ENCODE data around the gene KATNBL1.

Gene KATNBL1

DNA sequence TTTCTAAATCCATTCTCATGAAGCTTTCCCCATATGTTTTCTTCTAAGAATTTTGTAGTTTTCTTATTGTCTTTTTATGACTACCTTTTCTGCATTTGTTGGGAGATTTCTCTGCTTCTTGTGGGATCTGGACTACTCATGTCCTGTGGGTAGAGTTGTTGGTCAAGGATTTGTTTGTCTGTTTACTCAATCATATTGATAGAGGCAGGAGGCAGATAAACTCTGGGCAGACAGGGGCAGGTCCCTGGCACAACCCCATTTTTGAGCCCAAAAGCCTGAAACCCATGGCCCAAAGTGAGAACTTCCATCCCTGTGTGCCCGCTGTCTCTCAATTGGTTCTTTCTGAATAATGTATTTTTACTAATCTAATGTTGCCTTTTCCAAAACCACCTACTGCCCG is 95.7 kb downstream of the KATNBL1 start:
- DNase-seq = no peak

GRCh38 chr15:34111488-34111887 is 98.4 kb downstream of the KATNBL1 start:
- DNase-seq = no peak

DNA sequence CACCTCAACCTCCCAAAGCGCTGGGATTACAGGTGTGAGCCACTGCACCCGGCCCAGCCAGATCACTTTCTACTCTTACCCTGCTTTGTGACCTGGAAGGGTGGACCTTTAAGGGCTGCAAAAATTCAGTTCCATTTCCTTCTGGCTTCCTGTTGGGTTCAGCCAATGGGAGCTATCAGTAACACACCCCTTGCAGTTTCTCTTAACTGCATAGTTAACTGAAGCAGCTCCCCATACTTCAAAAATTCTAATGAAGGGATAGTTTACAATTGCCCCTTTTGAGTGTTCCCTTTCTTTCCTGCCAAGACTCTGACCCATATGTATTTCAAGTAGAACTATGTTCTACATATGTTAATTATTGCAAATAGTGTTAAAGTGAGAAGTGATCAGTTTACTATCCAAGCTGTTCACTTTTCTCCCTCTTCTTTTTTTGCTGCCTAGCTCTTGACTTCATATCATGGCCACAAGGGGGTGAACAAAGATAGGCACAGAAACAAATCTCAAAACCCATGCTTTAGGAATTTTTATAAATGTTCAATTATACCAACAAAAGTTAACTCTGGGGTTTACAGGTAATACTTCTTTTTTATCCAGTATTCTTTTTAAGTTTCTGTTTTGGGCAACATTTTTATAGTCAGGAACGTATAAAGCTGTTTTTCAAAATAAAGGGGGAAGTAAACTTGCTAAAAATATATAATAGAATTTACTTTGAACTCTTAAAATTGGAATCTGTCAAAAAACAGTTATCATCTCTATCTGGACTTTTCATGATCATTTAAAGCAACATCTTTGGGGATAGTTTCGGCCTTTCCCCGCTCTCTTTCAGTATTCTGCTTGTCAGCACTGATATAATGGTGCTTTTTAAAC is 99.9 kb downstream of the KATNBL1 start:
- no peak for DNase-seq

DNA sequence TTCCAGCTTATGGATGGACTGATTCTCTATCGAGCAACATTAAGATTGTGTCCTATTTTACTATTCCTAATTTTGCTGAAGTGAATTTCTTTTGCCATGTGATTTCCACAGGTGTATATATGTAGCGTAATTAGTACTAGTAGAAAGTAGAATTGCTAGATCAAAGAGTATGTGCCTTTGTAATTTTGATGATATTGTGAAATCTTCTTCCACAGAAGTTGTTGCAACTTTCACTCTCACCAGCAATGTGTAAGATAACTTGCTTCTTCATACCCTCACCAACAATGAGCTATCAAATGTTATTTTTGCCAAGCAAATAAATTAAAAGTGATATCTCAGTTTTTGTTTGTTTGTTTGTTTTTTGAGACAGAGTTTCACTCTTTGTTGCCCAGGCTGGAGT is 102.6 kb downstream of the KATNBL1 start:
- DNase-seq = no peak

DNA sequence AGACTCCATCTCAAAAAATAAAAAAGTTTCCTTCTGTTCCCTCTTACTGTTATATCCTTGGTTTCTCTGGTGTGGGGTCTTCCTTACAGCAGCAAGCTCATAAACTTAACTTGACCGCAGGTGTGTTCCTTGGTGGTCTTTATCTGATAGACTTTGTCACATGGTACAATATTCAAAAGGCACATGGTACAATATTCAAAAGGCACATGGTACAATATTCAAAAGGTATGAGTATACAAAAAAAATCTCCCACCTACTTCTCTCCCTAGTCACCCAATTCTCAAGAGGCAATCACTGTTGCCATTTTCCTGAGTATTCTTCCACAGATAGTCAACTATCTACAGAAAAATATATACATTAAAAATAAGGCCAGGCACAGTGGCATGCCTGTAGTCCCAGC is 103.5 kb downstream of the KATNBL1 start:
- DNase-seq = no peak

GRCh38 chr15:34102175-34102925 is 107.5 kb downstream of the KATNBL1 start:
- DNase-seq = no peak

GRCh38 chr15:34101366-34102174 is 108.3 kb downstream of the KATNBL1 start, which contains the start of the genes EMC7 and PGBD4:
Gene EMC7 (minus strand): TSS chr15:34101862. CDS start chr15:34101839, 23 bp downstream.
Gene PGBD4 (plus strand): TSS chr15:34102083. CDS start chr15:34102532, 449 bp downstream.
- DNase-seq = peak; percentile 97 to 99

DNA sequence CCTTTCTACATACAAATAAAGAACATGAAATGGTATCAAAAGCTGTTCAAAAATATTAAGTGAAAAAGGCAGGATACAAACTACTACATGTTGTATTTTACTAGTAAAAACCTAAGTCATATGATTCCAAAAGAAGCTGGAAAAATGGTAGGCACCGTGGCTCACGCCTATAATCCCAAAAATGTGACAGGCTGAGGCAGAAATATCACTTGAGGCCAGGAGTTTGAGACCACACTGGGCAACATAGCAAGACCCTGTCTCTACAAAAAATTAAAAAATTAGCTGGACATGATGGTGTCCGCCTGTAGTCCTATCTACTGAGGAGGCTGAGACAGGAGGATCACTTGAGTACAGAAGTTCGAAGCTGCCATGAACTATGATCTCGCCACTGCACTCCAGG is 110.0 kb downstream of the KATNBL1 start:
- no peak for DNase-seq

Measured in activated CD4-positive, alpha-beta T cell treated with anti-CD3 and anti-CD28 coated beads for 4 hours (primary cell).